ENCODE results near the gene SEMA4C. TPM values are rescaled to one million over a fixed set of nuclear protein-coding genes. Genes with fewer than 3 reads are reported as not detected.
"Not testable (repeated sequence)": the region's sequence is repeated elsewhere in the genome, so short reads cannot be mapped to it uniquely, and the experiment has no call there.

SEMA4C gene
- total RNA-seq, 2 experiments from 2014 or later: 5.9 to 8.3 TPM

GRCh38 chr2:96890252-96890651 is 20.4 kb upstream of the SEMA4C start:
- Mint-ChIP-seq H3K36me3 (no peaks in the 10 kb centered on the region), H3K4me3 (no peak overlapping the region), H3K9me3 (no peaks in the 10 kb centered on the region), H3K27ac (no peak overlapping the region), H3K27me3 (no peaks in the 10 kb centered on the region), H3K4me1 (peaks cover 17% of the 10 kb centered on the region)
- DNase-seq: no peak

DNA sequence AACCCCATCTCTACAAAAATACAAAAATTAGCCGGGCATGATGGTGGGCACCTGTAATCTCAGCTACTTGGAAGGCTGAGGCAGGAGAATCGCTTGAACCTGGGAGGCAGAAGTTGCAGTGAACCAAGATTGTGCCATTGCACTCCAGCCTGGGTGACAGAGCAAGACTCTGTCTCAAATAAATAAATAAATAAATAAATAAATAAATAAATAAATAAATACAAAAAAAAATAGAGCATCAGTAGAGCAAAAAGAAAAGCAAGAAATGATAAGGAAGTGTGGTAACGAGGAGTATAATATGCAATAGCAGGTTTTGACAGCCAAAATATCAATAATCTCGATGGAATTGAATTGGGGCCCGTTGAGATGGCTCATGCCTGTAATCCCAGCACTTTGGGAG is 19.6 kb upstream of the SEMA4C start:
- H3K4me1 Mint-ChIP-seq: peaks cover 13% of the 10 kb centered on the region
- H3K9me3 Mint-ChIP-seq, H3K27me3 Mint-ChIP-seq, H3K4me3 Mint-ChIP-seq, DNase-seq, H3K36me3 Mint-ChIP-seq, H3K27ac Mint-ChIP-seq: not testable (repeated sequence)

- H3K27ac Mint-ChIP-seq: no peak overlapping the region
- H3K27me3 Mint-ChIP-seq: no peaks in the 10 kb centered on the region
- H3K36me3 Mint-ChIP-seq: no peaks in the 10 kb centered on the region
Observed at GRCh38 chr2:96888072-96889011, 18.5 kb upstream of the SEMA4C start.

DNA sequence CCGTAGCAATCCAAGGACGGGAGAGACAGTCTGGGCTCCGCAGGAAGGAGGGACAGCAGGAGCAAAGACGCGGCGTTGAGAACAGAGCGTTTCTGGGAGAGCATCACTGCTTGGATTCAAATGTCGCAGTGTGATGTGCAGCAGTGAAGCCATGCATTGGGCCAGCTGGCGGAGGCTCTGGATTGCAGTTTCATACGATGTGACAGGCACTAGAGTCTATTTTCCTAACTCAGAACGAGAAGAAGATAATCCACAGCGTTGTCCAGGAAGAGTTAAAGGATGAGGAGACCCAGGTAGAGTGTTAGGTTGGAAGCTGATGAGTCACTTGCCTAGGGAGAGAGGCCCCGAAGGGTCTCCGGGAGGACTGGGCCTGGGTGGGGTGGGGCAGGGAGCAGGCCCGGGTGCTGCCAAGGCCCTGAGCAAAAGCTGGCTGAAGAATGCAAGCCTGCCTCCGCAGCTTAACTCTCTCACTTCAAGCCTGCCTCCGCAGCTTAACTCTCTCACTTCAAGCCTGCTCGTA is 17.7 kb upstream of the SEMA4C start:
- Mint-ChIP-seq H3K27ac (no peak overlapping the region), H3K9me3 (no peaks in the 10 kb centered on the region), H3K4me3 (no peak overlapping the region), H3K27me3 (no peaks in the 10 kb centered on the region), H3K36me3 (no peaks in the 10 kb centered on the region), H3K4me1 (peaks cover 10% of the 10 kb centered on the region)
- DNase-seq: no peak

More at GRCh38 chr2:96888072-96889011, 18.5 kb upstream of the SEMA4C start:
- no peaks in the 10 kb centered on the region for H3K9me3 Mint-ChIP-seq
- H3K4me1 Mint-ChIP-seq: peaks cover 13% of the 10 kb centered on the region
- no peak for DNase-seq
- H3K4me3 Mint-ChIP-seq: no peak overlapping the region

DNA sequence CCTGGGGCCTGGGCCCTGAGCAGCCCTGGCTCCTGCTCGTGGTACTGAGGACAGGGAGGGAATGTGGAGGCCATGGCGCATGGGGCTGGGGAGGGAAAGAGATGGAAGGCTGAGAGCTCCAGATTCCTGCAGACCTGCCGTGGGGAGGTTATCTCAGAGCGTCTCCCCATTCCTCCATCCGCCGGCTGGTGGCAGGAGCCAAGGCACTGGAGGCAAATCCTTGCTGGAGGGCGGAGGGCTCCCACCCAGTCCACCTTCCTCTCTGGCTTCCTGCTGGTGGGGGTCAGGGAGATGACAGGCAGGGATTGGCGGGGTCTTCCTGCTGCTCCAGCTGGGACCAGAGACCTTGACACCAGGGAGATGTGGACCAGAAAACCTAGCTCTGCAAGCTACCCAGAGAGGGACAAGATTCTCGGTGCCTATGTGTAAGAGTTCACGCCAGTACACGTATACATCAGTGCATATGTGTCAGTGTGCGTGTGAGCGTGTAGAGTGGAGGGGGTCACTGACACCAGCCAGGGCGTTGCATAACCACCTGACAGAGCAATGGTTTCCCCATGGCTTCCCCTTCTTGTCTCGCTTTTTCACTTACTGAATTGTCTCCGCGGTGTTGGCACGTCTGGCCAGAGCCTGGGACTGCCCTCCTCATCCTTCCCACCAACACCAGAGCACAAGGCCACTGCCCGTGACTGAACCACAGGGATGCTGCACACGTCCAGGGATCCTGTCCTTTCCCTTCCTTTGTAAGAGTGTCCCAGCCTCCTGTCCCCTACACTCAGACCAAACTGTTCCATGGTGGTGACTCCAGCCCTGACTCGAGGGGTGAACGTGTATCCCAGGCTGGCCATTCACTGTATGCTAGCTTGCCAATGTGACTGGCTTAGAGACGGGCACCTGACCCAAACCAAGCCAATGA is 15.8 kb upstream of the SEMA4C start:
- Mint-ChIP-seq H3K27ac (no peak overlapping the region), H3K36me3 (no peaks in the 10 kb centered on the region), H3K4me1 (peaks cover 2% of the 10 kb centered on the region), H3K4me3 (no peak overlapping the region), H3K27me3 (no peaks in the 10 kb centered on the region), H3K9me3 (no peaks in the 10 kb centered on the region)
- DNase-seq: no peak

DNA sequence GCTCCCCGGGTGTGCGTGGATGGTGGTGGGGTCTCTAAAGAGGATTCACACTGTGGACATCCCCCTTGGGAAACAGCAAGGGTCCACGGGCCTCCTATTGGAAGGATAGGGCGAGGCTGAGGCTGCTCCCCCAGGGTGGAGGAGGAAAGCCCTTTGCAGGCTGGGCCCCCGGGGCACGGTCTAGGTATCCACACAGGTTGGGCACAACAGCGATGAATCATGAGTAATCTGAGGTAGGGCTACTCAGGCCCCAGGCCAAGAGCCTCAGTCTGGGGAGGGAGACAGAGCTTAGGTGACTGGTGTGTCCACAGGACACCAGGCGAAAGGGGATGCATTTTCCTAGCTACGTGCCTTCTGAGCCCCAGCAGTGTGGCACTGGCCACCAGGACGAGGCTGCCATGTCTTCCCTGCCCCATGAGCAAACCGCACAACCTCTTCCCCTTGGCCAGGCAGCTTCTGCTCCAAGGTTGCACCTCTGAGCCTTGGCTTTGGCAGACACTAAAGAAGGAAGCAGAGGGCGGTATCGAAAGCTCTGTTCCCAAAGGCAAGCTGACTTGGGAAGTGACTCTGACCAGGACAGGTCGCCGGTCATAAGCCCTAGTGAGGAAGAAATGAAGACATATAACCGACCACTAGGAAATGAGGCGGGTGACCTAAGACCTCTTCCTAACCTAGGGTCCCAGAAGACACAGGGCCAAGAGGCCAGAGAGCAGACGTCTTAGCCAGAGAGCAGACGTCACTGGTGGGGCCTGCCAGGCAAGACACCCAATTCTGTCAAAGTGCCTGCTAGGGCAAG is 14.6 kb upstream of the SEMA4C start:
- Mint-ChIP-seq H3K9me3 (no peaks in the 10 kb centered on the region), H3K4me3 (no peak overlapping the region), H3K4me1 (no peaks in the 10 kb centered on the region), H3K36me3 (no peaks in the 10 kb centered on the region), H3K27ac (no peak overlapping the region), H3K27me3 (no peaks in the 10 kb centered on the region)
- DNase-seq: no peak

GRCh38 chr2:96883306-96883705 is 13.4 kb upstream of the SEMA4C start:
- Mint-ChIP-seq H3K9me3 (no peaks in the 10 kb centered on the region), H3K4me3 (no peak overlapping the region), H3K27me3 (no peaks in the 10 kb centered on the region), H3K36me3 (no peaks in the 10 kb centered on the region), H3K27ac (no peak overlapping the region), H3K4me1 (no peaks in the 10 kb centered on the region)
- no peak for DNase-seq

DNA sequence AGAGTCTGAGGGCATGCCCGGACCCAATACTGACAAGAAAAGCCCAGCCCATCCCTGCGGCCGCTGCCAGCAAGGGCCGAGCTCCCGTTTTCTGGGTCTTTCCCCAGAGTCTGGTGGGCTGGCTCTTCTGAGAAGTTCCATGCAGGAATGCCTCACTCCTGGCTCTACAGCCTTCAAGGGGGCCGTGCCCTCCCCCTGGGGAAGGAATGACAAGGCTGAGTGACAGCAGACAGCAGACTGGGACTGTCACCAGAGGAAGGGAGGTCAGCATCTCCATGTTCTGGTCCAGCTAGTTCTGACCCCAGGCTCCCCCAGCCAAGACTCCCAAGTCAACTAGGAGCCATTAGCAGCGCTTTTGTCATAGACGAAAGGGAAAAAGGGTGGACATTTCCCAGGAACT is 13.0 kb upstream of the SEMA4C start:
- no peaks in the 10 kb centered on the region for H3K4me1 Mint-ChIP-seq
- H3K4me3 Mint-ChIP-seq: no peak overlapping the region
- H3K9me3 Mint-ChIP-seq: no peaks in the 10 kb centered on the region
- DNase-seq: no peak
- no peaks in the 10 kb centered on the region for H3K36me3 Mint-ChIP-seq
- no peak overlapping the region for H3K27ac Mint-ChIP-seq
- H3K27me3 Mint-ChIP-seq: no peaks in the 10 kb centered on the region

- no peak for DNase-seq
- Mint-ChIP-seq H3K4me1 (no peaks in the 10 kb centered on the region), H3K27ac (no peak overlapping the region), H3K4me3 (no peak overlapping the region), H3K27me3 (no peaks in the 10 kb centered on the region), H3K9me3 (no peaks in the 10 kb centered on the region), H3K36me3 (no peaks in the 10 kb centered on the region)
Observed at GRCh38 chr2:96882230-96882629, 12.3 kb upstream of the SEMA4C start.

DNA sequence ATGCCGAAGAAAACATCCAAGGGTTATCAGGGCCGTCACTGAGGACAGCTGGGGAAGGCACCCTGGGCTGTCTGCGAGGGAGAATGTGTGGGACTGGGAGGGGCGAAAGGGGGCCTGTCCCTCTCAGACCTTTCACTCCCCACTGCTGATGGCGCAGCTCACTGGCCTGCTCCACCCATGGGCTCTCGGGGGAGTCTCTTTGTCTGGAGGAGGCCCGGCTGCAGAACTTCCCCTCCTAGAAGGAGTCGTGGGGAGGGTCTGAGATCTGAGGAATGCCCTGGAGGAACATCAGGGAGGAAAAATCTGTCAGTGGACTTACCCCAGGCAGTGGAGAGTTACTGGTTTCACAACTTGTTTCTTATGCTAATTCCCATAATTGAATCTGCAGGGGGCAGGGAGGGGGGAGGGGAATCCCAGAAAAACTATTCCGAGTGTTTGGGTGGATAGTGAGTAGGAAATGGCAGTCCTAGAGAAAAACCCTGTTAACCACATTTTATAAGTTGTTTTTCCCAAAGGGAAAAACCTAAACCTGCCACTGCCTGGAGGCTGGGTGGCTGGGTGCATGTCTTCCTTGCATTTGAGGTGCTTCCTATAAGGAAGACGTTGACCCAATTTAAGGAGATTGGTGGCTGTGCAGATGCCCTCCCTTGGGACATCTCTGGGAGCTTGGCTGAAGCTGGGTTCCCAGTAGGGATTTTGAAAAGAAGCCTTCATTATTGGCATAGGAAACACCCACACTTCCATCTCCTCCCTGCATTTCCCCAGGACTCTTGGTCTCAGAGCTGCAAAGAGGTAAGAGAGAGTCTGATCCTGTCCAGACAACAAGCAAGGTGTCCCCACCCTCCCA is 11.7 kb upstream of the SEMA4C start:
- Mint-ChIP-seq H3K36me3 (no peaks in the 10 kb centered on the region), H3K27me3 (no peaks in the 10 kb centered on the region), H3K4me1 (no peaks in the 10 kb centered on the region), H3K4me3 (no peak overlapping the region), H3K9me3 (no peaks in the 10 kb centered on the region), H3K27ac (no peak overlapping the region)
- no peak for DNase-seq

- no peaks in the 10 kb centered on the region for H3K9me3 Mint-ChIP-seq
- no peak overlapping the region for H3K27ac Mint-ChIP-seq
- no peaks in the 10 kb centered on the region for H3K36me3 Mint-ChIP-seq
- H3K4me1 Mint-ChIP-seq: peaks cover 2% of the 10 kb centered on the region
- no peak for DNase-seq
- H3K27me3 Mint-ChIP-seq: no peaks in the 10 kb centered on the region
- no peak overlapping the region for H3K4me3 Mint-ChIP-seq
Observed at GRCh38 chr2:96880891-96881273, 11.0 kb upstream of the SEMA4C start.

DNA sequence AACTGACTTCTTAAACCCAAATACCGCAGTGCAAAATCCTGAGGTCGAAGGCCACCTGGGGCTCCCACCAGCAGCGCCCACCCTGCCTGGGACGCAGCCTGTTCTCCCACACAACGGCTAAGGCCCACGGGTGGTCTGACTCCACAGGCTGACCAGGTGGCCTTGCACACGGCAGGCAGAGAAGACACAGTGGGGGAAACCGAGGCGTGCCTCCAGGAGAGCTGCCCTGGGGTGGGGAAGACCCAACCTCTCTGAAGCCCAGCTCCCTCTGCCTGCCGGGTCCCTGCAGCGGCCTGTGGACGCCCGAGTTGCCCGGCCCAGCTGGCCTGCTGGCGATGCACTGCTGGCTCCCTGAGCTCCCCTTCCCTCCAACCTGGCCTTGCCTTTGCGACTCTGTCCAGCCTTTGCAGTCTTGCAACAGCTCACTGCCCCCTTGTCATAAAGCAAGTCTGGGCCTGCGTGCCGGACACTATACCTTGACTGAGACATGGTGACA is 9.7 kb upstream of the SEMA4C start:
- Mint-ChIP-seq H3K4me3 (no peak overlapping the region), H3K27me3 (no peaks in the 10 kb centered on the region), H3K27ac (no peak overlapping the region), H3K36me3 (no peaks in the 10 kb centered on the region), H3K9me3 (no peaks in the 10 kb centered on the region), H3K4me1 (peaks cover 8% of the 10 kb centered on the region)
- DNase-seq: no peak

DNA sequence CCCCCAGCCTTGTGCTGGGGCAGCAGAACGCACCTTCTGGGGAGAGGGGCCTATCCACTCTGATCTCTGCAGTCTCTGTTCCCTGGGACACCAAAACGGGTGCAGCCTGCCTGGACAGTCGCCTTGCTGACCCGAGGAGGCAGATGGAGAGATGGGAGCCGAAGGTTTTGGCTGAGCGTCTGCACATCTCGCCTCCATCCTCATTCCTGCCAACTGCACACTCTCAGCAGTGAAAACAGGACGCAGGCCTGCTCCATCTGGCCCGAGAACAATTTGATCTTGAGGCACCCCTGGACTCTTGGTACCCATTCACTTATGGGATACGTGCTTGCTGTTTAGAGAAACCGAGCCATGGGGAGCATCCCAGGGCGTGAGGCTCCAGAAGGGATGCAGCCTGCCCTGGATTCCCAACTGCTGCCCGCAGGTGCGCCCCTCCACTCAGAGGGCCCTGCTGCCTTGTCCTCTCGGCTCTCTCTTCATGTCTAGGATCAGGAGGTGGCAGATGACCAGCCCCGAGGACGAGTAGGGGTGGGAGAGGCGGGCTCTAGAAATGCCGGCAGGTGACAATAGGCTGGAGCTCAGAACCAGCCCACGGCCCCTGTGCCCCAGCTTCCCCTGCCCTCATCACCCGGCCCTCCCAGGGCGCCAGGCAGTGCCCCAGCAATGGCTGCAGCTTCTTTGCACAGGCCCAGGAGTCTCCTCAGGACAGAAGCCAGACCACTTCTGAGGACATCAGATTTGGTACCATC is 9.1 kb upstream of the SEMA4C start:
- no peaks in the 10 kb centered on the region for H3K36me3 Mint-ChIP-seq
- H3K4me3 Mint-ChIP-seq: no peak overlapping the region
- peaks cover 14% of the 10 kb centered on the region for H3K4me1 Mint-ChIP-seq
- H3K27me3 Mint-ChIP-seq: no peaks in the 10 kb centered on the region
- no peaks in the 10 kb centered on the region for H3K9me3 Mint-ChIP-seq
- DNase-seq: no peak
- H3K27ac Mint-ChIP-seq: no peak overlapping the region
